GM12873 (cell line): ENCODE measurements around the gene COL20A1.

Experiments used
- CTCF ChIP-seq: IDR thresholded peaks from 2 replicates; pipeline ENCODE4 v1.5.1; 2012; ENCODE audit warnings: low read depth, mild to moderate bottlenecking, moderate library complexity, low read length, control low read depth; ENCODE audit not compliant: insufficient read depth; ENCODE audit errors: missing control alignments

Gene COL20A1

GRCh38 chr20:63365601-63366389 is 72.8 kb downstream of the COL20A1 start:
- TF ChIP-seq CTCF: no peak

GRCh38 chr20:63366390-63367365 is 73.7 kb downstream of the COL20A1 start:
- no peak for TF ChIP-seq CTCF

- TF ChIP-seq CTCF: no peak
Measured at GRCh38 chr20:63367446-63368055, 74.6 kb downstream of the COL20A1 start.

GRCh38 chr20:63368151-63368550 is 75.2 kb downstream of the COL20A1 start:
- no peak for TF ChIP-seq CTCF

GRCh38 chr20:63369024-63369530 is 76.1 kb downstream of the COL20A1 start:
- TF ChIP-seq CTCF: no peak

- no peak for TF ChIP-seq CTCF
Measured at GRCh38 chr20:63369724-63370617, 77.0 kb downstream of the COL20A1 start.
